NCI-H69 (cell line): ENCODE results near the gene FOXJ3.

Source experiments
- DNase-seq: peaks from one replicate; lab custom pipeline; 2025; lab: John Stamatoyannopoulos, UW

FOXJ3 gene

GRCh38 chr1:42335050-42335808, at the start of gene FOXJ3:
TSS of gene FOXJ3 (minus strand) at chr1:42335235. CDS start at chr1:42311093, 24,142 bp downstream.
- peak; percentile 95 for DNase-seq

GRCh38 chr1:42381280-42381673, 46.2 kb upstream of the FOXJ3 start:
- peak; percentile 62 for DNase-seq

GRCh38 chr1:42380586-42381279, 45.7 kb upstream of the FOXJ3 start, which contains the start of gene RIMKLA:
TSS of gene RIMKLA (plus strand) at chr1:42380792. CDS start at chr1:42380935, 143 bp downstream.
- DNase-seq: peak; percentile 87

GRCh38 chr1:42379794-42380585, 45.0 kb upstream of the FOXJ3 start:
- peak; percentile 78 for DNase-seq

- DNase-seq: no peak
Measured at GRCh38 chr1:42372796-42373195, 37.8 kb upstream of the FOXJ3 start.

GRCh38 chr1:42370876-42371549, 36.0 kb upstream of the FOXJ3 start:
- DNase-seq: no peak

- peak; percentile 45 for DNase-seq
Measured at GRCh38 chr1:42369471-42369870, 34.4 kb upstream of the FOXJ3 start.

GRCh38 chr1:42368096-42368795, 33.2 kb upstream of the FOXJ3 start:
- no peak for DNase-seq

GRCh38 chr1:42365118-42365517, 30.1 kb upstream of the FOXJ3 start:
- DNase-seq: no peak

GRCh38 chr1:42364542-42364941, 29.5 kb upstream of the FOXJ3 start:
- DNase-seq: no peak

- DNase-seq: no peak
Measured at GRCh38 chr1:42364089-42364488, 29.1 kb upstream of the FOXJ3 start.

GRCh38 chr1:42359466-42359865, 24.4 kb upstream of the FOXJ3 start:
- DNase-seq: no peak

- DNase-seq: no peak
Measured at GRCh38 chr1:42358791-42359190, 23.8 kb upstream of the FOXJ3 start.

GRCh38 chr1:42350086-42350485, 15.1 kb upstream of the FOXJ3 start:
- DNase-seq: no peak

GRCh38 chr1:42348498-42348897, 13.5 kb upstream of the FOXJ3 start:
- DNase-seq: no peak

- DNase-seq: no peak
Measured at GRCh38 chr1:42343049-42343448, 8.0 kb upstream of the FOXJ3 start.

- peak; percentile 87 for DNase-seq
Measured at GRCh38 chr1:42340901-42341300, 5.9 kb upstream of the FOXJ3 start.

GRCh38 chr1:42340093-42340492, 5.1 kb upstream of the FOXJ3 start:
- peak; percentile 99 for DNase-seq

- DNase-seq: peak; percentile 20
Measured at GRCh38 chr1:42336978-42337377, 1.9 kb upstream of the FOXJ3 start.

GRCh38 chr1:42335809-42336518, 929 bp upstream of the FOXJ3 start:
- DNase-seq: peak; percentile 94
